GOT3 (cell line): ENCODE measurements around the gene IRF3.

ENCODE experiments used
- DNase-seq: peaks from one replicate; lab custom pipeline; 2025; ENCODE audit warnings: mixed read lengths; lab: John Stamatoyannopoulos, UW

The IRF3 gene

GRCh38 chr19:49615861-49616260 lies 49.8 kb downstream of the IRF3 start:
- no peak for DNase-seq

GRCh38 chr19:49614096-49614833 lies 51.4 kb downstream of the IRF3 start:
- DNase-seq = no peak

GRCh38 chr19:49613374-49613773 lies 52.3 kb downstream of the IRF3 start:
- no peak for DNase-seq
